GM04504 (cell line): Measurements from ENCODE around the gene CGNL1.

Experiments used
- DNase-seq: peaks from one replicate; pipeline ENCODE4 v3.0.0-alpha.2; 2012; ENCODE audit warnings: low read depth

The CGNL1 gene

GRCh38 chr15:57598346-57598745 lies 222.0 kb downstream of the CGNL1 start:
- DNase-seq, result no peak

GRCh38 chr15:57599296-57599810 lies 223.0 kb downstream of the CGNL1 start:
- no peak for DNase-seq

GRCh38 chr15:57600197-57600596 lies 223.9 kb downstream of the CGNL1 start:
- DNase-seq, result no peak
